Ectodermal cell (in vitro differentiated cells): Measurements from ENCODE around the gene MOGAT2.

Source experiments
- H3K27ac ChIP-seq: 2 replicates; pipeline ENCODE4 v1.7.0; 2013; ENCODE audit warnings: mild to moderate bottlenecking, low read depth, low read length; ENCODE audit not compliant: insufficient read depth, poor library complexity, severe bottlenecking
- H3K27me3 ChIP-seq: 2 replicates; pipeline ENCODE4 v1.7.0; 2013; ENCODE audit warnings: mild to moderate bottlenecking, low read length; ENCODE audit not compliant: insufficient read depth, control insufficient read depth, poor library complexity, severe bottlenecking
- H3K36me3 ChIP-seq: one replicate; pipeline ENCODE4 v1.7.0; 2013; ENCODE audit warnings: low read length; ENCODE audit not compliant: control insufficient read depth, insufficient read depth
- H3K4me1 ChIP-seq: one replicate; pipeline ENCODE4 v1.7.0; 2013; ENCODE audit warnings: low read length; ENCODE audit not compliant: control insufficient read depth, insufficient read depth
- H3K4me3 ChIP-seq: 2 replicates; pipeline ENCODE4 v1.7.0; 2013; ENCODE audit warnings: low read depth, low read length, control low read depth; ENCODE audit not compliant: insufficient read depth
- H3K9me3 ChIP-seq: 2 replicates; pipeline ENCODE4 v1.7.0; 2013; ENCODE audit warnings: mild to moderate bottlenecking, low read length, moderate library complexity; ENCODE audit not compliant: control insufficient read depth
- WGBS, 2 experiments: methylation state at CpG; one replicate each; pipeline ENCODE4 v1.1.7; 2013; ENCODE audit warnings: missing lambda C conversion rate in 2 of 2; 5-methylcytosine and 5-hydroxymethylcytosine counted together

MOGAT2 gene

DNA sequence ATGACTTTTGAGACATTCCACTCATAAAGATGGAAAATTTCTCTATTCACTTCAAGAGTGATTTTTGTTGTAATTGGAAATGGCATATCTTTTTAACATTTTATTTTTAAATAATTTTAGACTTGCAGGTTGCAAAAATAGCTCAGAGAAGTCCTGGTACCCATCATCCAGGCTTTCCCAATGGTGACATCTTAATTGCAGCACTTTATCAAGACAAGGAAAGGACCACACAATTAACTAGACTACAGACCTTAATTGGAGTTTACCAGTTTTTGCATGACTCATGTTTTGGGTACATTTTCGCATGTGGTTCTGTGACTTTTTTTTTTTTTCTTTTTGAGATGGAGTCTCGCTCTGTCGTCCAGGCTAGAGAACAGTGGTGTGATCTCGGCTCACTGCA, 25.8 kb upstream of the MOGAT2 start:
- 85 to 92% methylated on average over 4 of the region's 4 CpGs for WGBS, 2 experiments
- Histone ChIP-seq H3K4me1 (no peaks in the 10 kb centered on the region), H3K36me3 (no peaks in the 10 kb centered on the region), H3K9me3 (no peaks in the 10 kb centered on the region), H3K4me3 (no peak overlapping the region), H3K27ac (no peak overlapping the region), H3K27me3 (no peaks in the 10 kb centered on the region)

DNA sequence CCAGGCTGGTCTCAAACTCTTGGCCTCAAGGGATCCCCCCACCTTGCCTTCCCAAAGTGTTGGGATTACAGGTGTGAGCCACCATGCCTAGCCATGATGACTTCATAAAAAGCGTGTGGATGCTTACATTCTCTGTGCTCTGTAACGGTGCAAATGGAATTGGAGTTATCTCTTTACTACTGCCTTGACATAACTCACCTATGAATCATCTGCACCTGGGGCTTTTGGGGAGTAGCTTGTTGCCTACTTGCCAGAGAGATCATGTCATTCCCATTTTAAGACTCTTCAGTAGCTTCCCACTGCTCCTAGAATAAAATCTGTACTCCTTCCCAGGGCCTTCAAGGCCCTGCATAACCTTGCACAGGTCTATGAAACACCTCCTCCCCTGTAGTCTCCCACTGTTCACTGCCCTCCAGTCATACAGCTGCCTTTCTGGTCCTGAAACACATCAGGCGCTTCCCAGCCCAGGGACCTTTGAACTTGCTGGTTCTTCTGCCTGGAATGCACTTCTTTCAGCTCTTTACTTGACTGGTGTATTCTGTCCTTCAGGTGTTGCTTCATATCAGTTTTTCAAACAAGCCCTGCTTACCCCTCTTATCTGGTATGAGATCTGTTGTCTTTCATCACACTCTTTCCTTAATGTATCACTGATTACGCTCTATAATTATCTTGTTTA, 19.6 kb upstream of the MOGAT2 start:
- no peak overlapping the region for H3K4me3 ChIP-seq
- no peaks in the 10 kb centered on the region for H3K4me1 ChIP-seq
- no peaks in the 10 kb centered on the region for H3K36me3 ChIP-seq
- 92 to 94% methylated on average over 3 to 4 of the region's 4 CpGs for WGBS, 2 experiments
- H3K27me3 ChIP-seq: no peaks in the 10 kb centered on the region
- H3K9me3 ChIP-seq: no peaks in the 10 kb centered on the region
- no peak overlapping the region for H3K27ac ChIP-seq

DNA sequence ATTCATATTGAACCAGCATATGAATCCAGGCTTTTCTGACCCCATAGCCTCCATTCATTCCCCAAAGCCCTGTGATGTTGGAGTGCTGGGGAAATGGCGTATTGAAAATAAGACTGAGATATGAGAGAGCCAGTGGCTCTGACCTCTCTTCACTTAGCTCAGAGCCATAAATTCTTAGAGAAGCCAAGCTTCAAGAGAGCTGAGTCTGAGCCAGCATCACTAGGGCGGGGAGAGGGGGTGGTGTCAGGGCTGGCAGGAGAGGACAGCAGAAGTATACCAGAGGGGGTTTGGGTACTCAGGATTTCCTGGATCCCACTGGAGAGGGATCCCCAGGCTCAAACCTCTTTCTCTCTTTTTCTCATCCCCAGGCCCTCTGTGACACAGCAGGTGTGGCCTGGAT, 16.7 kb upstream of the MOGAT2 start:
- Histone ChIP-seq H3K4me3 (no peak overlapping the region), H3K27me3 (no peaks in the 10 kb centered on the region), H3K36me3 (no peaks in the 10 kb centered on the region), H3K9me3 (no peaks in the 10 kb centered on the region), H3K27ac (no peak overlapping the region), H3K4me1 (no peaks in the 10 kb centered on the region)
- 88 to 92% methylated on average over 2 of the region's 2 CpGs for WGBS, 2 experiments

DNA sequence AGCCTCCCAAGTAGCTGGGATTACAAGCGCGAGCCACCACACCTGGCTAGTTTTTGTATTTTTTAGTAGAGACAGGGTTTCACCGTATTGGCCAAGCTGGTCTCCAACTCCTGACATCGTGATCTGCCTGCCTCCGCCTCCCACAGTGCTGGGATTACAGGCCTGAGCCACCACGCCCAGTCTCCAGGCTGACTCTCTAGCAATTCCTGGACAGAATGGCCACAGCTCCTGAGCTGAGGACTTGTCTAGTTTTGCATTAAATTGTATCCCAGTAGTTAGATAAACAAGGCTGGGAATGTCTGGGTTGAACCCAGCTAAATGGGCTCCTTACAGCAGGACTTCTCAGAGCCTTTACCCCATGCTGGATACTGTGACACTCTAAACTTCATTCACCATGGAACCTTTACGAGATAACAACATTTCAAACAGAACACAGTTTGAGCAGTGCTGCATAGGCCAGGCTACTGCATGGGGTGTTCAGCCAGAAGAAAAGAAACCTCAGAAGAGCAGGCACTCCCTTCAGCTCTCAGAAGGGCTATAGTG, 13.9 kb upstream of the MOGAT2 start:
- no peaks in the 10 kb centered on the region for H3K9me3 ChIP-seq
- H3K36me3 ChIP-seq: no peaks in the 10 kb centered on the region
- H3K27me3 ChIP-seq: no peaks in the 10 kb centered on the region
- H3K4me3 ChIP-seq: no peak overlapping the region
- 77 to 81% methylated on average over 7 of the region's 7 CpGs for WGBS, 2 experiments
- no peaks in the 10 kb centered on the region for H3K4me1 ChIP-seq
- H3K27ac ChIP-seq: no peak overlapping the region

DNA sequence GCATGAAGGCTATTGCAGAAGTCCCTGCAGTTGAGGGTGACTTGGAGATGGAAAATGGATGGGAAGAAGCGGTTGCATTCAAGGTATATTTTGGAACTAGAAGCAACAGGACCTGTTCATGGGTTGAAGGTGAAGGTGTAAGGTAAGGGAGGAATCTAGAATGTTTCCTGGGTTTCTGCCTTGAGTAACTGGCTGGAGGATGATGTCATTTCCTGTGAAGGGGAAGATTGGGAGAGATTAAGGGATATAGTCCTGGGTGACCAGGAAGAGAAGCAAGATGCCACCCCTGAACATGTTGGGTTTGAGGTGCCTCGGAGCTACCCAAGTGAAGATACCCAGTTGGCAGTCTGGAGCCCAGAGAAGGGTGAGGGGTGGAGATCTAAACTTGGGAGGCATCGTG, 12.1 kb upstream of the MOGAT2 start:
- WGBS, 2 experiments: 89 to 94% methylated on average over 3 of the region's 3 CpGs

DNA sequence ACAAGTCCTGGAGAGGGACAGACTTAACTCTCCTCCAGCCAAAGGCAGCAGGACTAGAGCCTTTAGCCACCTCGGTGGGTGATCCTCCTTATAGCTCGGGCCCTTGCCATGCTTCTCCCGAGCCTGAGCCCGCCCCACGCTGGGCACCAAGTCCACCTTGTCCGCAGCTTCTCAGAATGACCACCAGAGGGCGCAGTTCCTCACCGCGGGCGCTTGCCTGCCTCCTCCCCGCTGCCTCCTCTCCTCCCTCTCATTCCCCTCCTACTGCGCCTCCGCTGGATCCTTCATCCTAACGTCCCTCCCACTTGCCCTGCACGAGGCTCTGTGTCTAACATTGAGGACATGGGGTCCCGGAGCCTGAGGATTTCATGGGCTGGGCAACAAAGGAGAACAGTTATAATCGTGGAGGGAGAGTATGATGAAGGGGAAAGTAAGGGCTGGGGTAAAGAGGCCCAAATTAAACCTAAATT, 11.3 kb upstream of the MOGAT2 start:
- H3K4me3 ChIP-seq: no peak overlapping the region
- 11% methylated on average over 17 of the region's 17 CpGs for WGBS, 2 experiments

More for the DNA sequence above, 12.1 kb upstream of the MOGAT2 start:
- Histone ChIP-seq H3K27me3 (no peaks in the 10 kb centered on the region), H3K27ac (no peak overlapping the region), H3K4me1 (no peaks in the 10 kb centered on the region), H3K4me3 (no peak overlapping the region), H3K9me3 (no peaks in the 10 kb centered on the region), H3K36me3 (no peaks in the 10 kb centered on the region)

DNA sequence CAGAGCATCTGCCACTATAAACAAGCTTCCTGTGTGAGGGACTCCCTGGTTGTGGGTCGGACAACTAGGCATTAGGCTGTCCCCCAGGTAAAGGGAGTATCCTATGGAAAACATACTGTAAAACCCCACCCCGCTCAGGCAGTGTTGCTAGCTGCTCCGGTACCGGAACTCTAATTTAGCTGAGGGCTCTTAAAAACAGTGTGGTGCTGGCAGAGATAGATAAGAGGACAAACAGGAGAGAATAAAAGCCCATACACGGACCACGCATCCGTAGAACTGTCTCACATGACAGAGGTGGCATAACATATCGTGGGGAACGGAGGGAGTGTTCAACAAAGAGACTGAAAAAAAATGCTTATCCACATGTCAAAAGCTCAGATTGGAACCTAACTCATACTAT, 3.4 kb upstream of the MOGAT2 start:
- Histone ChIP-seq H3K27ac (no peak overlapping the region), H3K36me3 (no peaks in the 10 kb centered on the region), H3K9me3 (no peaks in the 10 kb centered on the region), H3K27me3 (peaks cover 5% of the 10 kb centered on the region), H3K4me3 (no peak overlapping the region), H3K4me1 (no peaks in the 10 kb centered on the region)
- WGBS, 2 experiments: 92 to 95% methylated on average over 9 of the region's 9 CpGs

More for the DNA sequence above, 11.3 kb upstream of the MOGAT2 start:
- H3K4me1 ChIP-seq: no peaks in the 10 kb centered on the region
- H3K36me3 ChIP-seq: no peaks in the 10 kb centered on the region
- H3K9me3 ChIP-seq: no peaks in the 10 kb centered on the region
- H3K27me3 ChIP-seq: no peaks in the 10 kb centered on the region
- H3K27ac ChIP-seq: no peak overlapping the region

DNA sequence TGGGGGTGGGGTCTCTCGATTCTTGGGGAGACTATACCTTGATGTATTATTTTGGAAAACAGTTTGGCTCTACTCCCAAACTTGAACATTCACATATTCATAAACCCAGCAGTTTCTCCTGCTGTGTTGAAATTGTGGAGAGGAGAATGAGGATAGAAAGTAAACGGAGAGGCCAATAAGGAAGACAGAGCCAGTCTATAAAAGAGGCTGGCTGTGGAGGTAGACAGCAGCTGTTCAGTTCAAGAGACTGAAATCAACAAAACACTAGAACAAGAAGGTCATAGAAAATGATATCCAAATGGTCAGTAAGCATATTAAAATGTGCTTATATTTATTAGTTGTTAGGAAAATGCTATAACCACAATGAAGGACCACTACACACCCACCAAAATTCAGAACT, 1.9 kb upstream of the MOGAT2 start:
- 82 to 89% methylated on average over 1 of the region's 2 CpGs for WGBS, 2 experiments
- no peak overlapping the region for H3K27ac ChIP-seq
- H3K36me3 ChIP-seq: no peaks in the 10 kb centered on the region
- H3K27me3 ChIP-seq: peaks cover 5% of the 10 kb centered on the region
- no peaks in the 10 kb centered on the region for H3K9me3 ChIP-seq
- no peak overlapping the region for H3K4me3 ChIP-seq
- no peaks in the 10 kb centered on the region for H3K4me1 ChIP-seq

DNA sequence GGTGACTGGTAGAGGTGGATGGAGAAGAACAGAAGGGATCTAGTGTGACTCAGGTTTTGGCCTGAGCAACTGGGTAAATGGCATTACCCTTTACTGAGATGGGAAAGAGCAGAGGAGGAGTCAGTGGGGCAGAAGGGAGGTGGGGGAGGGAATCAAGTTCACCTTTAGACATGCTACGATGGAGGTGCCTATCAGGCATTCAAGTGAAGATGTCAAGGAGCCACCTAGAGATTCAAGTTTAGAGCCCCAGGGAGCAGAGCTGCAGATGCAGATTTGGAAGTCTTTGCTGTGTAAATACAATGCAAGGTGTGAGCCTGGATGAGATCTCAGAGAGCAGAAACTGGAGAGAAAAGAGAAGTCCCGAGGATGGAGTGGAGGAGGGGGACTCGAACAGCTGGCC, 979 bp upstream of the MOGAT2 start:
- H3K4me3 ChIP-seq: no peak overlapping the region
- H3K27ac ChIP-seq: no peak overlapping the region
- peaks cover under 1% of the 10 kb centered on the region for H3K4me1 ChIP-seq
- H3K9me3 ChIP-seq: no peaks in the 10 kb centered on the region
- 61 to 63% methylated on average over 3 of the region's 3 CpGs for WGBS, 2 experiments
- no peaks in the 10 kb centered on the region for H3K36me3 ChIP-seq
- H3K27me3 ChIP-seq: peaks cover 5% of the 10 kb centered on the region

DNA sequence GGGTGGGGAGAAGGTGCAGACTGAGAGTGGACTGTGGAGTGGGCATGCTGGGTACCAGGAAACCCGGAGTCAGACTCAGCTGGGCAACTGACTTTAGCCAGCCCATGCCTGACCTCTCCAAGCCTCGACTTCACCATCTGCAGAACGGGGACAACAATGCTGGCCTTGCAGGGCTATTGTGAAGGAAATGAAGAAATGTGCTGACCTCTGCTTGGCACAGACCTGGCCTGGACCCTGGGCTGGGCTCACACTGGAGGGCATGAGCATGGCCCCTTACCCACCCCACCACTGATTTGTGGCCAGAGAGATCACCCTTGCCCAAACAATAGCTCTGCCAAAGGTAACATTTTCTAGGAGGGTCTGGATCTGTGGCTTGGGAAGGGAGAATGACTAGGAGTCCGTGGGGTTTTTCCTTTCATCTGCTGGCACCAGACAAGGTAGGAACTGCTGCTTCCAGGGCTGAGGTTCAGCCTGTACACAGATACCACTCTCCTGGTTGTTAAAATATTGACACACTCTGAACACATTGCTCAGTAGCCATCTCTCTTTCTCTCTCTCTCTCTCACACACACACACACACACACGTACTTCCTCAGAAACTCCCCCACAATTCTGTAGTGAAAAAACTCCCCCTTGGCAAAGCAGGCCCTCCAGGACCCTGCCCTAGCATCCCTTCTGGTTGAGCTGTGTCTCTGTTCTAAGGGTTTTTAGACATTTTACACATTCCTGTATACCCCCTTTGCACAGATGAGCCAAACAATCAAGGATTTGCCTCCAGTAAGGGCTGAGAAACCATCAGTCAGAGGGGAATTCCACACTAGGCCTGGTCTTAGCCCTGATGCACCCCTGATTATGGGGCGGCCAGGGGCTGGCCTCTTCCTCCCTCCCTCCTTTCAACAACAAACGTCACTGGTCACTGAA, 1.0 kb downstream of the MOGAT2 start:
- Histone ChIP-seq H3K4me1 (peaks cover 3% of the 10 kb centered on the region), H3K27ac (no peak overlapping the region), H3K36me3 (no peaks in the 10 kb centered on the region), H3K4me3 (no peak overlapping the region), H3K27me3 (no peaks in the 10 kb centered on the region), H3K9me3 (no peaks in the 10 kb centered on the region)
- WGBS, 2 experiments: 74 to 84% methylated on average over 7 of the region's 7 CpGs
